Activated T-cell treated with anti-CD3 and anti-CD28 coated beads, Interleukin-2, amount 50 U/mL, for 24 hours (primary cell): Measurements from ENCODE around the gene OPTC.
A peak's percentile ranks its signal among the peaks of the same experiment; 100 is the strongest.
"Not testable (repeated sequence)": the region's sequence is repeated elsewhere in the genome, so short reads cannot be mapped to it uniquely, and the experiment has no call there.

ENCODE experiments used
- DNase-seq: peaks from one replicate; pipeline ENCODE4 v3.0.0-alpha.2; 2020
- H3K27ac Mint-ChIP-seq: 2 replicates; pipeline ENCODE4 v1.8.0; 2020; ENCODE audit warnings: mild to moderate bottlenecking, mixed read lengths
- H3K27me3 Mint-ChIP-seq: 2 replicates; pipeline ENCODE4 v1.8.0; 2020; ENCODE audit warnings: mixed read lengths
- H3K36me3 Mint-ChIP-seq: 2 replicates; pipeline ENCODE4 v1.8.0; 2020; ENCODE audit warnings: low read depth, mixed read lengths
- H3K4me1 Mint-ChIP-seq: 2 replicates; pipeline ENCODE4 v1.8.0; 2020; ENCODE audit warnings: low read depth, mixed read lengths
- H3K4me3 Mint-ChIP-seq: 2 replicates; pipeline ENCODE4 v1.8.0; 2020; ENCODE audit warnings: mild to moderate bottlenecking, moderate library complexity, mixed read lengths
- H3K9me3 Mint-ChIP-seq: 2 replicates; pipeline ENCODE4 v1.8.0; 2020; ENCODE audit warnings: mixed read lengths

Gene OPTC

GRCh38 chr1:203511513-203511912 is 17.6 kb downstream of the OPTC start:
- Mint-ChIP-seq H3K36me3 (no peaks in the 10 kb centered on the region), H3K27me3 (no peaks in the 10 kb centered on the region), H3K27ac (no peak overlapping the region), H3K9me3 (no peaks in the 10 kb centered on the region), H3K4me3 (no peak overlapping the region), H3K4me1 (peaks cover 29% of the 10 kb centered on the region)
- DNase-seq: no peak

DNA sequence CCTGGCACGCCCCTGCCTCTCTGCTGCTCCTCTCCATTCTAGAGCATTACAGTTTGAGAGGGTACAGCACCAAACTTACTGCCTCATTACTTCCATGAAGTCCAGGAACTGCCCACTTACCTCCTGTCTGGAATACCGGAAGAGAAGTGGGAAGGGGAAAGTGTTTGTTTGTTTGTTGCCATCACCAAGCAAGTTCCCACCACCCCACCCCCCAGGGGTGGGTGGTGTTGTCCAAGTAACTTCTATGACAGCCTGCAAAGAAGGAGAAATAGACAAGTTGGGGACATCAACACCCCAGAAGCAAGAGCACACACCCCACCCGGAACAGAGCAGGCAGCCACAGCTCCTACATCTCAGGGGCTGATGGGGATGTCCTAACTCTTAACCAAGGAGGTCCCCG is 18.0 kb downstream of the OPTC start:
- Mint-ChIP-seq H3K4me3 (no peak overlapping the region), H3K9me3 (no peaks in the 10 kb centered on the region), H3K27me3 (no peaks in the 10 kb centered on the region), H3K4me1 (peaks cover 29% of the 10 kb centered on the region), H3K36me3 (no peaks in the 10 kb centered on the region), H3K27ac (no peak overlapping the region)
- DNase-seq: no peak

GRCh38 chr1:203512517-203512847 is 18.5 kb downstream of the OPTC start:
- Mint-ChIP-seq H3K27me3 (no peaks in the 10 kb centered on the region), H3K27ac (peak overlapping the region; percentile 93), H3K4me1 (peaks cover 30% of the 10 kb centered on the region), H3K4me3 (no peak overlapping the region), H3K36me3 (no peaks in the 10 kb centered on the region), H3K9me3 (no peaks in the 10 kb centered on the region)
- no peak for DNase-seq

DNA sequence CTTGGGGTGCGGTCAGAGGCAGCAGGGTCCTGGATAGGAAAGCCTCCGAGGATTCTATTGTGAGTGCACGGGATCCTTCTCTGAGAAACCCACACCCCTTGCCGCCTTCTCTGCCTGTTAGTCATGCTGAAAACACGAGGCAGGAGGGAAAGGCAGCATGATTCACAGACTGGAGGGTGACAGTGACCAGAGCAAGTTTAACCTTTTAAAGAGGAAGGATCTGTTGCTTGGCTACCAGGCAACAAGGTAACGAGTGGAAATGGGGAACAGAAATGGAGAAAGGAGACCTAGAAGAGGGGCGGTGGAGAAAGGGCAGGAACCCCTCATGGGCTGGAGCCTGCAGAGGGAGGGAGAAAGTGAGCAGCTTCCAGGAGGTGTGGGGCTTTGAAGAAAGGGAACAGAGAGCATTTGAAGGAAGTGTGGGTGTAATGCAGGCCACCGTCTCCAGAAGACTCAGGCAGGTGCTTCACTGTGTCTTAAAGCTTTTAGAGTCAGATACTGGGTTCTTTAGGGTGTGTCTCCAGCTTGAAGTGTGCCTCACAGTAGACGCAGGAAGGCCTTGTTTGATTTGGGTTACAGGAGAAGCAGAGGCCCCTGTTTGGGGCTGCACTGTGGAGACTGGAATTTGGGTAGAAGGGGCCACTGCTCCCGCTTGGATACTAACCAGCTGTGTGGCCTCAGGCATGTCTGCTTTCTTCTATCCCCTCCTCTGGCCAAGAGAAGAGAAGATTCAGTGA is 19.1 kb downstream of the OPTC start:
- Mint-ChIP-seq H3K27ac (peak overlapping the region; percentile 93), H3K9me3 (no peaks in the 10 kb centered on the region), H3K27me3 (no peaks in the 10 kb centered on the region), H3K4me1 (peaks cover 31% of the 10 kb centered on the region), H3K4me3 (peak overlapping the region; percentile 38), H3K36me3 (no peaks in the 10 kb centered on the region)
- peak; percentile 48 for DNase-seq

DNA sequence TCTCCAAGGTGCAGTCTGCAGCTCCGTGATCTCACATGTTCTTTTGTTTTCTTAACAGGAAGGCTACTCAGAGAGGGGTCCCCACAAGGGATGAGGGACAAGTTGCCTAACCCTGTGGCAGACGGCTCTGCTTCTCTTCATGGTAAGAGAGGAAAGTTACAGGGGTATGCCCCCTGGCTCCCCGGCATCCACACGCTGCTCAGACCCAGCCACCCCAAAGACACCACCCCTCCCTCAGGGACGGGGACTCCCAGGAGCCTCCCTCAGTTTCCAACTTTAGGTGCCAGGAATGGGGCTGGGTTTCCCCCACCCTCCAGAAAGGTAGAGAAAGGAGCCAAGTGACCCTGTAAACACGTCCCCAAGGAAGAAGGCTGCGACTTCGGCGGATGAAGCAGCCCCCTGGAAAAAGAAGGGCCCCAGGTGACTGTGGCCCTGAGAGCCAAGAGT is 19.7 kb downstream of the OPTC start:
- peak overlapping the region; percentile 93 for H3K27ac Mint-ChIP-seq
- peak overlapping the region; percentile 38 for H3K4me3 Mint-ChIP-seq
- no peaks in the 10 kb centered on the region for H3K9me3 Mint-ChIP-seq
- H3K4me1 Mint-ChIP-seq: peaks cover 31% of the 10 kb centered on the region
- no peaks in the 10 kb centered on the region for H3K36me3 Mint-ChIP-seq
- no peak for DNase-seq
- H3K27me3 Mint-ChIP-seq: no peaks in the 10 kb centered on the region

DNA sequence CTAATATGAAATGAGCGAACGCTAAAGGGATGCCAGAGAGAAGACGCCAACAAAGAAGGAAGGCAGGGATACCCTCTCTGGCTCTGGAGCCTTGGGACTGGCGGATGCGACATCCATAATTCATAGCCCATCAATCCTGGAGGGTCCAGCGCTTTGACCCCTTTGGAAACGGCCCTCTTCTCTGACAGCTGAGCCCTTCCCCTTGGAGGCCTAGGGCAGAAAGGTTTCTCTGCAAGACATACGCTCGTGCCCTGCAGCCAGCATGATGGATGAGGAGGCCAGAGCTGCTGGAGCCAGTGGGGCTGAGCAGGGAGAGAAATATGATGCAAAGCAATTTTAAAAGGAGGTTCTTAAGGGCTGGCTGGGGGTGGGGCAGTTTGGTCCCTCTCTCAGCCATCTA is 22.2 kb downstream of the OPTC start:
- H3K27me3 Mint-ChIP-seq: no peaks in the 10 kb centered on the region
- no peak overlapping the region for H3K27ac Mint-ChIP-seq
- H3K36me3 Mint-ChIP-seq: no peaks in the 10 kb centered on the region
- no peaks in the 10 kb centered on the region for H3K9me3 Mint-ChIP-seq
- H3K4me3 Mint-ChIP-seq: no peak overlapping the region
- peaks cover 31% of the 10 kb centered on the region for H3K4me1 Mint-ChIP-seq
- no peak for DNase-seq

DNA sequence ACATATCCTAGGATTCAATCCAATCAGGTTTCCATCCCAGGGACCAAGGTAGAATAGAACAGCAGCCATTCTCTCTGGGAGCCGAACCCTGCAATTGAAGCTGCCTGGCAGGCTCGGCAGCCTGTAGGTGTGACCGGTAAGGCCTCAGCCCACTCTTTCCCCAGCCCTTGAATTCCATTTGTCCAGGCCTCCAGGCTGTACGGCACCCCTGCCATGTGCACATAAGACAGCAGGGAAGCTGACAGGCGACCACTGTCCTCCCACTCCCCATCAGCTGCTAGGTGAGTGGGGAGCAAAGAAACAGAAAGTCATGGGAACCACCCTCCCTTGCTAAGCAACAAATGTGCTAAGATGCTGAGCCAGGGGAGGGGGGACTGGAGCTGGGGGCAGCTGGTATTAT is 23.0 kb downstream of the OPTC start:
- no peak for DNase-seq
- Mint-ChIP-seq H3K27me3 (no peaks in the 10 kb centered on the region), H3K9me3 (no peaks in the 10 kb centered on the region), H3K27ac (no peak overlapping the region), H3K36me3 (no peaks in the 10 kb centered on the region), H3K4me3 (no peak overlapping the region), H3K4me1 (peaks cover 28% of the 10 kb centered on the region)

DNA sequence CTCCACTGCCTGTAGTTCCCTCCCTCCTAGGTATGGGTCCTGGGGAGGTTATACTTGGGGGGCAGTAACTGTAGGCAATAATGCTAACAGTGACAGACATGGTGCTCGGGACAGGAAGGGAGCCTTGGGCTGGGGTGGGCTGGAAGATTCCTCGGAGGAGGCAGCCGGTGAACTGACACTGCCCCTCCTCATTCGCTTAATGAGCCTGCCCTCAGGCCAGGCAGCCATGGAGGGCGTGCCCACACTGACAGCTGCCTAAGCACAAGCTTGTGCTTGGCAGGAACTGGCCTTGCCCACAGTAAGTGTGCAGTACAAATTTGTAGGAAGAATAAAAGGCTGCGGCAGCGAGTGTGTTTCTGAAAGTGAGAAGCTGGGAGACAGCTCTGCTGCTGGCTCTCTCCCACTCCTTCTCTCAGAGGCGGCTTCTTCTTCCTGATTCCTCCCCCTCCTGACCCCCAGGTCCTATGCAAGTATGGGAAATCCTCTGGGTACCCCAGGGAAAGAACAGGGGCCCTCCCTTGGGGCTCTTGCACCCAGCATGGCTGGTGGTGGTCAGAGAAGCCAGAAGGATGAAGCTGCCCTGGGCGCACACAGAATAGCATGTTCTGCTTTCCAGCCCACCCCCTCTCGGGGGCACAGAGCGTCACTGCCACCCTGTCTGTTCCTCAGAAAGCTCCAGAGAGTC is 23.6 kb downstream of the OPTC start:
- Mint-ChIP-seq H3K4me1 (peaks cover 22% of the 10 kb centered on the region), H3K27me3 (no peaks in the 10 kb centered on the region), H3K27ac (no peak overlapping the region), H3K4me3 (no peak overlapping the region), H3K36me3 (no peaks in the 10 kb centered on the region), H3K9me3 (no peaks in the 10 kb centered on the region)
- DNase-seq: no peak

GRCh38 chr1:203518139-203518538 is 24.2 kb downstream of the OPTC start:
- not testable (repeated sequence) for H3K27ac Mint-ChIP-seq, H3K9me3 Mint-ChIP-seq, H3K27me3 Mint-ChIP-seq, H3K36me3 Mint-ChIP-seq, H3K4me3 Mint-ChIP-seq, DNase-seq
- peaks cover 16% of the 10 kb centered on the region for H3K4me1 Mint-ChIP-seq

DNA sequence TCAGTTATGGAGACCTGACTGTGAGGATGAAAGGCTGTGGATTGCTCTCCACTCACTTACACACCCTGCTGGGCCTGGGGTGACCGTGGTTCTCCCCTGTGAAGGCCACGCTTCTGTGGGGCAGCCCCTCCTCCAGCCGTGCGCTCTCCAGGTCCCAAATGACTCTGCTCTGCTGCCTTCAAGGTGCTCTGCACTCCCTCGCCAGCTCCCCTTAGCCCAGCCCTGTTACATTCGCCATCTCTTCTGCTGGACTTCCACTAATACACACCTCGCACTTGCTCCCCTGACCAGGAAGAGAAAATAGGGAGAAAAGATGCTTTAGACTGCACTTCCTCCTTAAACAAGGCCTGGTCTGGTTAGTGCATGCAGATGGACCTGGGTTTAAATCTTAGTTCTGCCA is 24.6 kb downstream of the OPTC start:
- no peak for DNase-seq
- no peak overlapping the region for H3K4me3 Mint-ChIP-seq
- no peak overlapping the region for H3K27ac Mint-ChIP-seq
- no peaks in the 10 kb centered on the region for H3K27me3 Mint-ChIP-seq
- H3K36me3 Mint-ChIP-seq: no peaks in the 10 kb centered on the region
- no peaks in the 10 kb centered on the region for H3K9me3 Mint-ChIP-seq
- peaks cover 12% of the 10 kb centered on the region for H3K4me1 Mint-ChIP-seq

GRCh38 chr1:203519053-203519840 is 25.3 kb downstream of the OPTC start:
- DNase-seq: no peak
- Mint-ChIP-seq H3K27ac (no peak overlapping the region), H3K4me3 (no peak overlapping the region), H3K4me1 (peaks cover 5% of the 10 kb centered on the region), H3K27me3 (no peaks in the 10 kb centered on the region), H3K9me3 (no peaks in the 10 kb centered on the region), H3K36me3 (no peaks in the 10 kb centered on the region)

DNA sequence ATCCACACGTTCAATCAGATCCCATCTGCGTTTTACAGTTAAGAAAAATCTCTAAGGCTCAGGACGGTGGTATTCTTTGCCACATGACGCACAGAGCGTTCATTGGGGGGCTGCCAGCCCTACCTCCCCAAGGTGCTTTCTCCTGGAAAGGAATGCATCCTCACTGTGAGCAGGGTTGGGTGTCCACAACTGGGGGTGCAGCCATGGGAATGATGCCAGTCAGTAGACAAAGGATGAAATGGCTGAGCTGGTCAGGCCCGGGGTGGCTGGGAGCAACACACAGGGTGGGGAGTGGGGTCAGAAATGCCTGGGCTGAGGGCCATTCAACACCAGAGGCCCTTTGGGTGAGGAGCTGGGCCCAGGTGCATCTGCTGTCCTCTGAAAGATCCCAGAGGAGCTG is 25.9 kb downstream of the OPTC start:
- H3K27me3 Mint-ChIP-seq: no peaks in the 10 kb centered on the region
- peaks cover 1% of the 10 kb centered on the region for H3K4me1 Mint-ChIP-seq
- no peak overlapping the region for H3K27ac Mint-ChIP-seq
- no peak for DNase-seq
- H3K36me3 Mint-ChIP-seq: no peaks in the 10 kb centered on the region
- H3K4me3 Mint-ChIP-seq: no peak overlapping the region
- no peaks in the 10 kb centered on the region for H3K9me3 Mint-ChIP-seq

DNA sequence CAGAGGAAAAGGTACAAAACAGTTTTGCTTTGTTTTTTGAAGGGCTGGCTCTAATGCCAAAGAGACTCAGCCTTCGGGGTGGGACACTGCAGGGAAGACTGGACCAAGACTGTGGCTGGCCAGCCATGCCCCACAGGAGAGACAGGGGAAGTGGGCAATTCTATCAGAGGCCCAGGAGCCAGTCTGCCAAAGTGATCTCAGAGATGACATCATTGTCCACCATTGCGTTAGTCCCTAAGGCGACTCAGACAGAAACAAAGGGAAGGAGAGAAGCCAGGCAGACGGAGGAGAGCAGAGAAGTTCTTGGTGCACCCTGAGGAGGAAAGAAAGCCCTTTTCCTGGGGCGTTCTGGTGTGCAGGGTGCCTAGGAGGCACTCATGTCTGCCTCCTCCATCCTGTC is 26.4 kb downstream of the OPTC start:
- DNase-seq: no peak
- Mint-ChIP-seq H3K4me1 (peaks cover 1% of the 10 kb centered on the region), H3K9me3 (no peaks in the 10 kb centered on the region), H3K27me3 (no peaks in the 10 kb centered on the region), H3K36me3 (no peaks in the 10 kb centered on the region), H3K27ac (no peak overlapping the region), H3K4me3 (no peak overlapping the region)

DNA sequence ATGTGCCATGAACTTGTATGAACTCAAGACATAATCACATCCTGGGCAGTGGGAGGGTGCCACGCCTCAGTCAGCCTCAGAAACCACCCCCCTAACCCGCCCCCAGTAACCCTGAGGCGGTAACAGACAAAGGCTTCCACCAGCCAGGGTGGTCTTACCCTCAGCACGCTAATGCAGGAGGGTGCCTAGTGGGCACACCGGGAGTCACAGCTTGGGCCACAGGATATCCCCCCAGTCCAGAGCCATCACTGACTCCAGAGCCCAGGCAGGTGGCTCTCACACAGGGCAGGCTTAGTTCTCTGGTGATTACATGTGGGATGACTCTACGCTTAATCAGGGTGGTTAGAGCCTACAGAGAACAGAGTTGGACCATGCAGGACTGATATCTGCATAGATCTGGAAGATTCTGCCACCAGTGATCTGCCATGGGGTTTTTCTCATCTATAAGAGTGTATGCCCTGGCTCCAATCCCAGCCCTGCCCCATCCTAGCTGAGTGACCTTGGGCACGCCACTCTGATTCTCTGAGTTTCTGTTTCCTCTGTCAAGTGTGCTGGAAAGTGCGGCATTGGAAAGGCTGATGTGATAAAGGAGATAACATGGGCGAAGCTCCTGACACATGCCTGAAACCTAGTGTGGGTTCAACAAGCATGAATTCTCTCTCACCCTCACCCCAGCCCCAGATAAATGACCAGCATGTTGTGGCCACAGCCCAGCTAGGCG is 27.3 kb downstream of the OPTC start:
- no peak for DNase-seq
- Mint-ChIP-seq H3K4me1 (peaks cover 1% of the 10 kb centered on the region), H3K4me3 (no peak overlapping the region), H3K36me3 (no peaks in the 10 kb centered on the region), H3K9me3 (no peaks in the 10 kb centered on the region), H3K27ac (no peak overlapping the region), H3K27me3 (no peaks in the 10 kb centered on the region)
